OCI-LY1 (cell line): ENCODE measurements around the gene COL16A1.

Experiments
- CTCF ChIP-seq: fragments of 200-600 bp; sonication (generic), shearing (Covaris generic); IDR thresholded peaks from 2 replicates; pipeline ENCODE4 v1.5.1; 2017; ENCODE audit warnings: mild to moderate bottlenecking, antibody characterized with exemption, low read length, moderate library complexity, mixed read lengths
- EZH2 ChIP-seq: fragments of 200-600 bp; sonication (generic), shearing (Covaris generic); IDR thresholded peaks from 2 replicates; pipeline ENCODE4 v1.8.0; 2017; ENCODE audit warnings: borderline replicate concordance, mixed run types, mild to moderate bottlenecking, antibody characterized with exemption, low read length, moderate library complexity, mixed read lengths

GRCh38 chr1:31727195-31727594, 23.4 kb upstream of the COL16A1 start:
- TF ChIP-seq CTCF (no peak), EZH2 (no peak)
